SK-N-MC (cell line): ENCODE measurements around the gene GATAD2A.

ENCODE experiments used
- EZH2 ChIP-seq: fragments of 200-600 bp; sonication (generic); IDR thresholded peaks from one replicate; pipeline ENCODE4 v1.6.1; 2017; ENCODE audit warnings: antibody characterized with exemption
- POLR2AphosphoS5 ChIP-seq: IDR thresholded peaks from 2 replicates; pipeline ENCODE4 v1.6.1; 2012; ENCODE audit warnings: mild to moderate bottlenecking, low read depth, low read length, borderline replicate concordance

DNA sequence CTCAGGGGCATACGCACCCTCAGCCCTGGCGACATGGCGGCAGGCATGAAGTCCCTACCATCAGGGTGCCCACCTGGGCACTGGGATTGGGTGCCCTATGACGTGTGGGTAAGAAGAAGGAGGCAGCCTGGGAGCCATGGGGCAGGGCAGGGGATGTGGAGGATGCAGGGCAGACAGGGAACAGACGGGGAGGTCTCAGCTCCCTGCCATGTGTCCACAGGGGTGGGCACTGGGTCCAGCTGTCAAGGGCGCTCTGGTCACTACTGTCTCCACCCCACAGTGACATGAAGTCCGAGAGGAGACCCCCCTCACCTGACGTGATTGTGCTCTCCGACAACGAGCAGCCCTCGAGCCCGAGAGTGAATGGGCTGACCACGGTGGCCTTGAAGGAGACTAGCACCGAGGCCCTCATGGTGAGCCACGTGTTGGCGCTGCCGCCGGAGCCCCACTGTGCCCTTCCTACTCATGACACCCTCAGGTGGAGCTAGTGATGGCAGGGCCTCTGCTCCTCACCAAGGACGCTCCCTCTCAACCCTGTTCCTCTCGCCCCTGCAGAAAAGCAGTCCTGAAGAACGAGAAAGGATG lies 86.6 kb downstream of the GATAD2A start:
- TF ChIP-seq POLR2AphosphoS5 (no peak), EZH2 (no peak)
